Measurements from ENCODE around the gene CPEB3.
A peak's percentile ranks its signal among the peaks of the same experiment; 100 is the strongest.
"Not testable (repeated sequence)": the region's sequence is repeated elsewhere in the genome, so short reads cannot be mapped to it uniquely, and the experiment has no call there.

The CPEB3 gene

DNA sequence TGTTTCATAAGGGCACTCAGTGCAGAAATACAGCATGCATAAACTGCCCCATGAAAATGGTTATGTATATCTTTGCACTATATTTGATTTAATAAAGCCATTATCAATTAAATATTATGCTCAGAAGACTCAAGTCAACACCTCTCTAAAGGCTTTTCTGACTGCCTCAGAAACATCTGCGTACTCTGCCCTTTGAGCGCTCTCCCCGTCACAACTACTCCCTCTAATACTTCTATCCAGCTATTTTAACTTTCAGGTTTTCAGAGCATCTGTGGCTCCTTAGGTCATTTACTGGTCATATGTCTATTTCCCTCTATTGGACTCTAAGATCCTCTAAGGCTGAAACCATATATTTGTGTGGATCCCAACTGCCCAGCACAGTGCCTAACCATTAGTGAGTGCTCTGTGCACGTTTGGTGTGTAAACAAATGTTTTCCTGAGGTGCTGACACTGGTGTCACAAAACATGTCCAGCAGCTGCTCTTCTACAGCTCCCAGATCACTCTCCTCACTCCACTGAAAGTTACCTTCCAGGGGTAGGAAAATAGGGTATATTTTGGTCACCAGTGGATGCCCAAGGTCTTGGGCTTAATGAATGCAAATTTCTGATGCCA lies 188.2 kb downstream of the CPEB3 start:
- no peak for DNase-seq
- no peak for ATAC-seq

DNA sequence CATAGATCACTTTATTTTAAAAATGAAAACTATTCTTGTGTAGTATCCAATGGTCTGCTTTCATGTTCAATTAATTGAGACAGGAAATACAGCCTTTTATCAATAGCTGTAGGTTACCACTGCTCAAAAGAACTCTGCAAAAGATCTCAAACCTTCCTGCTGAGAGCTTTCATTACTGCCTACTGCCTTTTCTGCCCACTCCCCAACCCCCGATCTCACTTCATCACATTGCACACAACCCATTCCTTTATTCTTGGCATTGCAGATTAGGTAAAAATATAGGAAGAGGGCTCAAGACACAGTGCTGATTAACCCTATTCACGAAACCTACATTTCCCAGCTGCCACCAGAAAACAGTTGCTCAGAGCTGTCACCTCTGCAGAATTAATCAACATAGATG lies 195.9 kb downstream of the CPEB3 start:
- no peak for ATAC-seq
- DNase-seq, result no peak

DNA sequence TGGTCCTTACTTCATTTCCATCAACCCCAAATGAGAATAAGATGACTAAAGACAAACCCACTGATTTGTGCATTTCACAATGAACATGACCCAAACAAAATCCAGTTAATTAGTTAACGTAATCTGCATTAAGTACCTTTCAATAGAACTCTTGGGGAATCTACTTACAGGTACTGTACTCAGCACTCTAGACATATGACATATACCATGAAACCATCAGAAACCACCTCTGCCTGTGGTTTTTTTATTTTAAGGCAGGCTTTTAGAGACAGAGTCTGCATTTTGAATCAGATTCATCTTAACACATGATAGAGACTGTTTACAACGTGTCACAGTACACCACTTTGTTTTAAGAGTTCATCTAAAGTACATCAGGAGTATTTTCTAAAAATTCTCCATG lies 198.9 kb downstream of the CPEB3 start:
- ATAC-seq (no peak), DNase-seq (no peak)

DNA sequence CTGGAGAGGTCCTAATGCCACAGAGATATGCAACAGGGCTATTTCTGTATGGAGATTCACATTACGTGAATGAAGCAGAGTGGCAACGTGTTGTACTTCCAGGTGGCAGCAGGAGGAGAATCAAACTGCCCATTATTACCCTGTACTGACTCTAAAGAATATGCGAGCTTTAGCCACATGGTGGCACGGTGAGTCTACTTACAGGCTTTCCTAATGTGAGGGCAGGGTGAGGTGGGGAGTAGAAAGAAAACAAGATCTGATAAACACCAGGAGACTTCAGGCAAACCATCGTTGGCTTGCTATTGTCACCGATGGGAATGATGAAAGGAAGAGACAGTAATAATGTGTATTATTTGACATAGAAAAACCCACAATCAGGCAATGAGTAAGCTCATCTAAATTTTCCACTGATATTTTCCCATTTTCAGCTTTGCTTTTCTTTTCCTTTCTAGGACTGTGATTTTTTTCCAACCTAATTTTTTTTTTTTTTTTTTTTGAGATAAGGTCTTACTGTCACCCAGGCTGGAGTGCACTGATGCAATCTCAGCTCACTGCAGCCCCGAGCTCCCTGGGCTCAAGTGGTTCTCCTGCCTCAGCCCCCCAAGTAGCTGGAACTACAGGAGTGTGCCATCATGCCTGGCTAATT lies 203.0 kb downstream of the CPEB3 start:
- DNase-seq (peak; percentile 34), ATAC-seq (peak; percentile 96)

DNA sequence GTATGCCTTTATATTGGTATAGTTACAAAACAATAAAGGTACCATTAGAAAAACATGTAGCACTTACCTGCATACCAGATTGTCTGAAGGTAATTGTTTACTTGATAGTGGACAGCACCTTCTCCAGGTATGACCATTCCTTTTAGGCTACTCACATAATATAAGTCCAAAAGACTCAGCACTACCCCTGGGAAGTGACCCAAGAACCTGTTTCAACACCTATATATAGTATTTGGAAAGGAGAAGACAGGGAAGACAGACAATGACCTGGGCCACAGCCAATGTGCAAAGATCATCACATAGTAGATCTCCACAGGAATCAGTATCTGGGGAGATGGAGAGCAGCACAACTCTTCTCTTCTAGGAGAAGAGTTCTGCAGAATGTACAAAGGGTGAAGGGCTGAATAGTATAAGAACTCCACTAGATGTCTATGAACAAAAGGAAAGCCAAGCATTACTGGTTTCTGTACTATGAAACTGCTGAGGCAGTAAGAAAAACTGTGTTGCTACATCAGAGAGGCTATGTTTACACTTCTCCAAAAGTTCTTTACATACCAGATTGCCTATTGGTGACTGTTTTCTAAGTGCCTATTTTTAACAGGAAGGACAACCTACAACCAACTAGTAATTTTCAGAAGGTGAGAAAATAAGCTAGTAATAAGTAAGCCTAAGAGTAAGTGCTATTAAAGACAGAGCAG lies 208.1 kb downstream of the CPEB3 start:
- ATAC-seq (no peak), DNase-seq (no peak)

DNA sequence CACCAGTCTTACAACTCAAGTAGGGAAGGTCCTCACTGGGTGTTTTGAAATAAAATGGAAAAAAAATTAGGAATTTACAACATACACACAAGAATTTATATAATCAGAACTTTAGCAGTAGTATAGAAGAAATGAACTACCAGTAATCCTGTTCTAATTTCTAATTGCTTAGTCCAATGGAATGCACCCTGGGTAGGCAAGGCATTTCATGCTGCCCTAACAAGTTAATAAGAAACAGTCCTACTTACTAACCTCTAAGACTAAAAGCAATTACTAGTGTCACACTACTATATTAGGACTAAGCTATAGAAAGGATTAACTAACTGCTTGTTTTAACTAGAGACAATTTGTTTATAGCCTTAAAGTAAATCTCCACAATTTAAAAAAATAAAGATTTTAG lies 209.2 kb downstream of the CPEB3 start:
- DNase-seq (no peak), ATAC-seq (no peak)

DNA sequence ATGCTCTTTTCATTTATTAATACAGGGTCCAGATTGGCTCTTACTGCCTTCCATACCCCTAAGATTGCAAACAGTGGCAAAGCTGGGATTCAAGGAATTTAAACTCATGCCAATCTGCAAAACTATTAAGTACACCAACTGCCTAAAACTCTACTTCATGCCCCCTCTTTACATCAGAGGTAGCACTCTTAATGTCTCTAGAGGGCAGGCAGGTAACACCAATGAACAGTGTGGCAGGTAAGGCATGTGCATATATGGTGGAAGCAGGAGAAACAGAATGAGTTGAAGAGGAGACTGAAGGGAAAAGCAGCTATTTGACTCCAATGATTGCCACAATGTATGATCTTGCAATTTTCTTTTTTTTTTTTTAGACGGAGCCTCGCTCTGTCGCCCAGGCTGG lies 210.6 kb downstream of the CPEB3 start:
- DNase-seq, result no peak
- ATAC-seq, result no peak

DNA sequence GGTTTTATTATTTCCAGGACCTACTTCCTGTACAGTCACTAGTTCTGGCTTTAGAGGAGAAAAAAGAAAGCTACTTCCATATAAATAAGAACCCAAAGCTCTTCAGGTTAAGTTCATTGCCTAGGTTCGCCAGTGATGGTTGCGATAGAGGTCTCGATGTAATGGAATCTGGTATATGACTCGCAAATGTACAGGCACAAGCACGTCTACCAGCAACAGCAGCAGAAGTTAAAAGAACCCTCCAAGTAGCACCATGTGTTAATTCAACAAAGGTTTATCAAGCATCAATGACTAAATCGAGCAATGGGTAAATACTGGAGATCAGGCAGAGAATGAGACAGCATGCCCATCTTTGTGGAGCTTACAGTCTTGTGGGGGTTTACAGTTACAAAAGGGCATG lies 211.9 kb downstream of the CPEB3 start:
- ATAC-seq (no peak), DNase-seq (no peak)

DNA sequence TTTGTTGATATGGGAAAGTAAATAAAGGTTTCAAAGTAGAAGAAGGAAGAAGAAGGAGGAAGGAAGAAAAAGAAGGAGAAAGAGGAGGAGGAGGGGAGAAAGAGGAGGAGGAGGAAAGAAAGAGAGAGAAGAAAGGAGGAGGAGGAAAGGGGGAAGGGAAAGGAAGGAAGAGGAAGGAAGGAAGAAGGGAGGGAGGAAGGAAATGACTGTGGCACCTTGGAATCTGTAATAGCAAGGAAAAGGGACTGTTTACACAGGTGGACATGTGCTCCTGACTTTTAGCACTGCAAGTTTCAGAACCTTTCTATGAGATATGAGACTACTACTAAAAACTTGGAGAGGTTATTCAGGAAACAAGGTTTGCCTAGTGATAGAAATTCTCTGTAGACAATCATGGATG lies 214.2 kb downstream of the CPEB3 start:
- DNase-seq, result no peak
- no peak for ATAC-seq

DNA sequence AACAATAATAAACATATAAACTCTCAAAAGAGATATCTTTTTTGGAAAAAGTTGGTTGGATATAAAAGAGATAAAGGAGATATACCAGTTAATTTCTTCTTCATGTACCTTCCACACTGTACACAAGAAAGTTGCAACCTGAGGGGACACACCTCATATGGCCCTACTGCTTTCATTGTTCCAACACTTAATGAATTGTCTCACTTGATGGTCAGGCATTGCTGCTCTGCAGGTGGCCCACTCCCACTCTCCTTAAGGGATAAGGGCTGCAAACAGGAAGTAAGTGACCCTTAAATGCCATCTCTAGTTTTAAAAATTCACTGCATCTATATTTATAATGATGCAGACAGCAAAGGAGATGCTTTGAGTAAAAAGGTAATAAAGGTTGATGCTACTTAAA lies 215.0 kb downstream of the CPEB3 start:
- no peak for DNase-seq
- no peak for ATAC-seq

DNA sequence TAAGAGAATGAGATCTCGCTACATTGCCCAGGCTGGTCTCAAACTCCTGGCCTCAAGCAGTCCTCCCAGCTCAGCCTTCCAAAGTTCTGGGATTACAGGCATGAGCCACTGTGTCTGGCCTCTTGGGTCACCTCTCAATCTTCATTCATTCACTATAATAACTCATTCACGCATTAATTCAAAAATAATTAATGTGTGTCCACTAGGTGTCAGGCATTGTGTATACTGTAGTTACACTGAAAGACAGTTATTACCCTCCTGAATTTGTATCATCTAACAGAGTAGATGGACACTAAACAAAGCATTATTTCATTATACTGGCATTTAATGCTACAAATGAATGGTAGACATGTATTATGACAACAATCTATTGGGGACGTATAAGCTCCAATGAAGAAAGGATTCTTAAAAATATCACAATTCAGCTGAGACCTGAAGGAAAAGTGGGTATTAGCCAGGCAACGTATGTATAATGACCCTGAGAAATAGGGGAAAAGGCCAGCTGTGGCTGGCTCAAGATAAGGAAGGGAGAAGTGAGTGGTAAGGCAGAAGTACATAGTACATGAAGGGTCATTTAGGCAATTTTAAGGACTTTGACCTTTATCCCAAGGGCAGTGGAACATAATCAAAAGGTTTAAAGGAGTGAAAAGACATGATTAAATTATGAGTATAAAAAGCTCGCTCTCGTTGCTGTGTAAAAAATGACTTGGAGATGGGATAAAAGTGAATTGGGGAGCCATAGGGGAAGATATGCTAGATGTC lies 216.6 kb downstream of the CPEB3 start:
- DNase-seq (no peak), ATAC-seq (no peak)

DNA sequence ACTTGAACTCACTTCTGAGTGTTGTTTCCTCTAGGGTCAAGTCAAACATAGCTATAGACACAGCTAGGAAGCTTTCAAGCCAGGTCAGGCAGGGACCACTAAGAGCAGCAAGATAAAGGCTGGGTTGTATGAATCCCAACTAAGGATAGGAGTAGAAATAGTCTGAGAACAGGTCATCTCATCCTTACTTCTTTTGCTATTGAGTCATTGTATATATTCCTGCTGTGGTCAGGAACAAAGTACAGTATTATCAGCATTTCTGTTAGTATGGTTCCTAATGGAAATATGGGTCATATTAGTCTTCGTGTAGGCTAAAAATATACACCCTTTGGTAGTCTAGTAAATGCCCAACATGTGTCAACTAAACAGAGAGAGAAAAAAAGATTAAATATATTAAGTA lies 222.0 kb downstream of the CPEB3 start:
- DNase-seq (no peak), ATAC-seq (no peak)

DNA sequence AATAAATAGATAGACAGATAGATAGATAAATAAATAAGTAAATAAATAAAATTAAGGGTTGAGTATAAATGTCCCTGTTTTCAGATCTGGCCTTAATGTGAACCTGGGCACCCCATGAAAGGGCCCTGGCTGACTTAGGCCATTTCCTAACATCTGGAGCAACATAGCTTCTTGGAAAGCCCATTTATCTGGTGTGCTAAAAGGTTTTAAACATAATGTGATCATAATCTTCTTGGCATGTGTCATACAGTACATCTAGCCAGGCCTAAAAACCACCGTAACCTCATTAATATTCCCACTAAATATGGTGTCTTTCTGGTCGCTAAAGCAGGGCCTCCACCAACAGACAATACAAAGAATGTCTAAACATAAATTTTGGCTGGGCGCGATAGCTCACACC lies 224.5 kb downstream of the CPEB3 start:
- ATAC-seq (no peak), DNase-seq (no peak)

DNA sequence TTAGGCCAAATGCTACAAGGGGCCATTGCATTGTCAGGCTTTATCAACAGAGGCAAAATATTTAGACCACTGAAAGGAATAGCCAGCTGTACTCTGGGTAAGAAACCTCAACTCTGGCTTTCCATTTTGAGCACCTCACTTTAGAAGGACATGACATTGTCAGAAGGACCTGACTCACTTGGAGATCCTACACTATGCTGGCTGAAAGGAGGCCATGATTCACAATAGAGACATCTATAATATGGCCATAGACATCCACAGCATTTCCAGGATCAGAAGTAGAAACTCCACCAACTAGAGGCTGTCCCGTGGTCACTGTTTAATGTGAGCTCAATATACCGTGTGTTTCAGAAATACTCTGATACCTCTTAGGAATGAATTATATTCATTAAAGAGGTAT lies 226.4 kb downstream of the CPEB3 start:
- no peak for DNase-seq
- ATAC-seq, result no peak

DNA sequence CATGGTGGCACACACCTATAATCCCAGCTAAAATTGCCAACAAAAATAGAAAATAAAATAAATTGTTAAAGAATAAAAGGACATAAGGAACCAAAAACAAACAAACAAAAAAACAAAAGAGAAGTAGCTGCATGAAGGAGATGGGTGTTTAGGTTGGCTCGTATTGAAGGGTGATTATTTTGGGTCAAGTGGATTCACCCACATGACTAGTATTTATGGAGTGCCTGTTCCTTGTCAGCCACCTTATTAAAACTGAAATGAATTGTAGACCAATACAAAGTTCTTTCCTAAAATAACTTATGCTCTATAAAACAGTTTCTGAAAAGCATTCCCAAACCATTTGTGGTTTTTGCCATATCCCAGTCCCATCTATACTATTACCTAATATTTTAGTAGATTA lies 228.6 kb downstream of the CPEB3 start:
- ATAC-seq (no peak), DNase-seq (no peak)

DNA sequence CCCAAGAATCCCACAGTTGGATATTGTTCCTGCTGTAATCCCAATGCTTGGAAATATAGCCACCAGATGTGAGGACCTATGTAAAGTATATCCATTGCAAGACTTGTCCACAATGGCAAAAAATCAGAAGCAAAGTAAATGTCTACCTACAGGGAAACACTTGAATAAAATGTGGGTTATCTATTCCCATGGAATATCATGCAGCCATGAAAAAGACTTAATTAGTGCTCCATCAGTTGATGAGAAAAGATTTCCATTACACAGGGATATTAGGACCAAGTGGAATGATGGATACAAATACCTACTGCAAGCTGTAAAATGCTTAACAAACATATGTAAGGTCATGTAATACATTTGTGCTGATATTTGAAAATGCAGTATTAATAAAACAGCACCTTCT lies 236.1 kb downstream of the CPEB3 start:
- ATAC-seq (no peak), DNase-seq (no peak)

DNA sequence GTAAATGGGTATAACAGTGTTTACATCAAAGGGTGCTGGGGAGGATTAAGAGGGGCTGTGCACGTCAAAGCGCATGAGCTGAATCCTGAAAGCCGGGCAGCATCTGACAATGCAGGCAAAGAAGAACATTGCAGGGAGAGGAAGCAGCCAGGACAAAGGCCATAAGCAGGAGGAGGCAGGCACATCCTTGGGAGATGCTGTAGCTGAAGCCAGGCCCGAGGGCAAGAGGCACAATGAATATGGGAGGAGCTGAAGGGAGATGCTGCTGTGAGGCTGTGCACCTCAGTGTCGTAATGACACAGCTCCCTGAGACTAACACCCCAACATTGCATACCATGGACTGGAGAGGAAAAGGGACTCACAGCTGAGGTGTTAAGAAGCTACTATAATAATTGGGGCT lies 238.1 kb downstream of the CPEB3 start:
- DNase-seq, result no peak
- ATAC-seq, result no peak

DNA sequence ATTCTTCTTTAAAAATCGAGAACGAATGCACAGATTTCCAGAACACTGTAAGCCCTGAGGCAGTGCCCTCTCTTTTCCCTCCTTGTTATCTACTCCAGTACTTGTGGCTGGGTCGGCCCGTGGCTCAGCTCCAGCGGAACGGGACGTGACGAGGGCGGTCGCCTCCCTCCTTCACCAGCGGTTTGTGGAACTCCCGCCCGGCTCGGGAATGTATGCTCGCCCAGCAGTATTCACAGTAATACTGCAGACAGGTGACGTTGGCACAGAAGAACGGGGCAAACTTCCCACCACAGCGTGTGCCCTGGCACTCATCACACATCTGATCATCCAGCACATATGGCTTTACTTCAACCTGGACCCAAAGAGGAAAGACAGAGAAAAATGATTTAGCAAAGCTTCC lies 238.8 kb downstream of the CPEB3 start:
- no peak for DNase-seq
- ATAC-seq, result no peak

DNA sequence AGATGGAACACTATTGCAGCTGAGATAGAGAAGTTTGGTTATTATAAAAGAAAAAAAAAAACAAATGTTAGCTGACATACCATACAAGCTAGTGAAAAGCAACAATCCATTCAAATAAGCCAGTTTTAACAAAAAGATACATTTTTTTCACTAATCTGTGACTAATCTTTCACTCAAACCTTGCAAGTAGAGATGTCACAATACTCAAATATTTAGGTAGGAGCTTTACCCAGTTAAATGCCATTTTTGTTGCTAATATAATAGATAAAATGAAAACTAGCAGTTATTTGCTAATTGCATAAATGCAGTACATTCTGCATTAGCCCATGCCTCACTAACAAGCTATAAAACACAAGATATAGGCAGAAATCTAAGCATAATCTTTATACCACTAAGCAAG lies 243.7 kb downstream of the CPEB3 start:
- DNase-seq (no peak), ATAC-seq (no peak)

DNA sequence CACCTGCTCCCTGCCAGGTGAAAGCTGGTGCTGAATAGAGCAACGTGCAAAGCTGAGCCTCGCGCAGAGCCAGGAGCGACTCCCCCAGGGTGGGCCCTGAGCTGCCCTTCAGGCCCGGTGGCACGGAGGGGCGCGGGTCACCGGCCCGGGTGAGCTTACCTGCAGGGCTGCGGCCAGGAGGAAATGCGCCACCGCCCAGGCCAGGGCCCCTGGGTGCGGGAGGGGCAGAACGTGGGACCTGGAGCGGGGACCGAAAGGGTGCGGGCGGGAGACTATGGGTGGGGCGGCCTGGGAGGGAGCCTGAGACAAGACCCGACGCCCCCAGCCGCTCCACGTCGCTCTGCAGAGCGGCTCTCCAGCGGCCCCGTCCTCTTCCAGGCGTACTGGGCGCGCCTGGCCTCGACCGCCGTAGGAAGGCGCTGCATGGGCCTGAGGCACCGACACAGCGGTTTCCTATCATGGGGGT lies 245.2 kb downstream of the CPEB3 start:
- ATAC-seq (no peak), DNase-seq (no peak)

DNA sequence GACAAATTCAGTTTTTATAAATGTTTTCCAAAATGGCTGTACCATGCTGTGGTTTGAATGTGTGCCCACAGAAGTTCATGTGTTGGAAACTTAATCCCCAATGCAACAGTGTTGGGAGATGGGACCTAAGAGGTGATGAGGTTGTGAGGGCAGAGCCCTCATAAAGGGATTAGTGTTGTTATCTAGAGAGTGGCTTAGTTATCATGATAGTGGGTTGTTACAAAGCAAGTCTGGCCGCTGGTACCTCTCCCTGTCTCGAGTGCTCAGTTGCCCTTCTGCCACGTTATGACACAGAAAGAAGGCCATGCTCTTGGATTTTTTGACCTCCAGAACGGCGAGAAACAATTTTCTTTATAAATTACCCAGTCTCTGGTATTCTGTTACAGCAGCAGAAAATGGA lies 248.3 kb downstream of the CPEB3 start:
- ATAC-seq, result no peak
- DNase-seq, result no peak

DNA sequence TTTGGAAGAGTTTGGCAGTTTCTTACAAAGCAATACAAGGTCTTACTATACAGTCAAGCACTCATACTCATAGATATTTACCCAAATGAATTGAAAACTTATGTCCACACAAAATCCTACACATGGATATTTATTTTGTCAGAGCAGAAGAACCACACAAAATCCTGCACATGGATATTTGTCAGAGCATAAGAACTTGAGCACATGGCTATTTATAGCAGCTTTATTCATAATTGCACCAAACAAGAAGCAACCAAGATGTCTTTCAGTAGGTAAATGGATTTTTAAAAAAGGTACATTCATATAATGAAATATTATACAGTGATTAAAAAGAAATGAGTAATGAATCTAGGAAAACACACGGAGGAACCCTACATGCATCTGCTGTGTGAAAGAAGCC lies 251.9 kb downstream of the CPEB3 start:
- ATAC-seq (no peak), DNase-seq (no peak)

DNA sequence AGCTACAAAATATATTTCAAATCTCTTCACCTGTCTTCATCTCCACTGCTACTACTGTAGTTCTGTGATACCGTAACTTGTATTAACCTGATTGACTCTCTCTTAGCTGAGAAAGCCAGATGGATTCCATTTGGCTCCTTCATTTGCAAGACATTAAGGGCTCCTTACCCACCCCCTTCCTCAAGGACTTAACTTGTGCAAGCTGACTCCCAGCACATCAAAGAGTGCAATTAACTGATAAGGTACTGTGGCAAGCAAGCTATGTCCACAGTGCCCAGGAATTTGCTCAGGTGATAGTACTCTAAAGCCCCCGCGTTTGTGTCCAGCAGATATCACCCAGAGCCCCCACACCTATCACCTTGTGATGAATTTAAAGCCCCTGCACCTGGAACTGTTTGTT lies 257.8 kb downstream of the CPEB3 start:
- DNase-seq, ATAC-seq: not testable (repeated sequence)

Measured in stimulated activated naive CD8-positive, alpha-beta T cell treated with anti-CD3 and anti-CD28 coated beads, Interleukin-15, Interleukin-2, amounts not matched to agents 100 U/mL and 50 U/mL, for 24 hours (primary cell).